ENCODE results near the gene RAMACL. TPM values are rescaled to one million over a fixed set of nuclear protein-coding genes. Genes with fewer than 3 reads are reported as not detected.

RAMACL gene
- total RNA-seq, 4 donors from 2014 or later: 8.2 to 10.8 (median 9.1) TPM

DNA sequence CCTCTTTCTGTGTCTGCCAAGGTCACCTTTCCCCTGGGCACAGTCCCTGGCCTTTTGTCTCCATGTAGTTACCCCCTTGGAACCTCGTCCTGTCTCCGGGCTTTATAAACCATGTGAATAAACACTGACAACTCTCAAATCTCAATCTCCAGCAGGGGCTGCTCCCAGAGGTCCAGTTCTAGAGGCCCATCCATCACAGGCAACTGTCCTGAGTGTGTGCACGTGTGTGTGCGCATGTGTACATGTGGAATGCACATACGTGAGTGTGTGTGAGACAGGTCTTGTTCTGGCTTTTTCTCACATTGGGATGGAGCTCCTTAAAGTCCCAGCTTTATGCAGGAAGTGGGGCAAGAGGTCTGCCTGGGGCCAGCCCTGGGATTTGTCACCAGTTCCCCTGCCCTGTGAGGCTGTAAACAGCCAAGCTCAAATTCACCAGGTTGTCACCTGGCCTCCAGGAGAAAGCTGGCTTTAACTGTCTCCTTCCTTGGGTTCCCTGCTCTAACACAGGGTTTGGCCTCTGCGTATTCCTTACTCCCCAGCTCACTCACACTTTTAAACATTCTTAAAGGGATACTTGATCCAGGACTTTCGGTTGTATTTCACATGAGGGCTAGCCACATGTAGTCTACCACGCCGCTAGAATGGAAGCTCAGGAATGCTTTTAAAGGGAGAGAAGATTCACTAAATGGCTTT is 42.7 kb downstream of the RAMACL start:
- Histone ChIP-seq H3K27ac (no peak overlapping the region), H3K4me3 (no peak overlapping the region), H3K9me3 (no peaks in the 10 kb centered on the region), H3K4me1 (peaks cover 0 to 26% (median 3%) of the 10 kb centered on the region in 4 donors), H3K27me3 (no peaks in the 10 kb centered on the region), H3K36me3 (peaks cover 0 to 36% (median 0%) of the 10 kb centered on the region in 3 donors)
- WGBS, 2 donors: 88 to 89% methylated on average over 9 of the region's 9 CpGs
- TF ChIP-seq CTCF (IDR thresholded peaks at IDR 0.05) (no peak), EP300 (IDR thresholded peaks at IDR 0.05) (no peak), POLR2A (IDR thresholded peaks at IDR 0.05) (no peak)
- DNase-seq (ENCODE audit: low spot score in 2 of 2): no peak

DNA sequence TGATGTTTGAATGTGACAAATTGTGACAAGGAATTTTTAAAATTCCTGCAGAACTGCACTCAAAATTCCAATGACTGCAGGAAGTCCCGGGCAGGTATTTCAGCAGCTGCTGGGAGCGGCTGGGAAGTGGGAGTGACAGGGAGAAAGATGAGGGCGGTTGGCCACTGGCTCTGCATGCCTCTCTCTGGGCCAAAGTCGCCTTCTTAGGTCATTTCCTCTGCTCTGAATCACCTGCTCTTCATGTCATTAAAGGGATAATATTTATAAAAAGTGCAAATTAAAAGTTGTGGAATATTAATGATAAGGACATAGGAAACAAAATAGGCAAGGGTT is 43.9 kb downstream of the RAMACL start:
- Histone ChIP-seq H3K36me3 (peaks cover 0 to 46% (median 0%) of the 10 kb centered on the region in 3 donors), H3K9me3 (no peaks in the 10 kb centered on the region), H3K4me3 (no peak overlapping the region), H3K27ac (no peak overlapping the region), H3K4me1 (peaks cover 0 to 26% (median 3%) of the 10 kb centered on the region in 4 donors), H3K27me3 (no peaks in the 10 kb centered on the region)
- 52 to 60% methylated on average over 4 of the region's 4 CpGs for WGBS, 2 donors
- no peak for DNase-seq (ENCODE audit: low spot score in 2 of 2)
- no peak for TF ChIP-seq POLR2A (IDR thresholded peaks at IDR 0.05)
- no peak for TF ChIP-seq CTCF (IDR thresholded peaks at IDR 0.05)
- TF ChIP-seq EP300 (IDR thresholded peaks at IDR 0.05): no peak

DNA sequence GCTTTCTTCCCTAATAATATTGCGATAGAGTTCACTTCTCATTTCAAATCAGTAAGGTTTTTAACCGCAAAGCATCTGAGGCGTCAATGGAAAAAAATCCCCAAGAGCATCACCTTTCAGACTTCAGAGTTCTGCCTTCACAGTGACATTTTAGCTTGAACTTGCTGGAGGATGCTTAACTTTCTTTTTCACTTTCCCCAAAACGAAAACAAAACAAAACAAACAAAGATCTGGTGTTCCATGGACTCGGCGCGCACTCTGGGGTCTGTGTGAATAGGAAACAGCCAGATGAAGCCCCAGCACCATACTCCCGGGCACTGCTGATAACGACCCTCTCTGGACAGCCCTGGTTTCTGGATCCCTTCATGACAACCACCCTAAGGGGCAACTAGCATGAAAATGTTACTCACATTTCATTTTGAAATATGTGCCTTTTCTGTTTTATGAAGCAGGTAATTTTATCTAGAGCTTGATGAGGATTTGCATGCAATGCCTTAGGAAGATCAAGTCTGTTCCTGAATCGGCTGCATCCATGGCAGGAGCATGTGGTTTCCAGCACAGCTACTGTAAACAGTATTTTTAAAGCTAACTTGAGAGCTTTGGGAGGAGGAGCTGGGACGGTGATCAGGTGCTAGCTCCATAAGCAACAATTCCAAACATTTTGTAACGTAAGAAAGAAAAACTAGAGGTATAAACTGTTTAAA is 44.5 kb downstream of the RAMACL start:
- Histone ChIP-seq H3K9me3 (no peaks in the 10 kb centered on the region), H3K36me3 (peaks cover 0 to 46% (median 0%) of the 10 kb centered on the region in 3 donors), H3K27ac (peak overlapping the region in 2 of 4 donors; percentile 37 to 49), H3K4me1 (peaks cover 0 to 26% (median 3%) of the 10 kb centered on the region in 4 donors), H3K4me3 (peak overlapping the region in 1 of 4 donors; percentile 22), H3K27me3 (no peaks in the 10 kb centered on the region)
- no peak for TF ChIP-seq CTCF (IDR thresholded peaks at IDR 0.05)
- DNase-seq (ENCODE audit: low spot score in 2 of 2): no peak
- WGBS, 2 donors: 60 to 65% methylated on average over 12 of the region's 12 CpGs

GRCh38 chr6:166541366-166541765 is 45.1 kb downstream of the RAMACL start:
- no peak for TF ChIP-seq EP300 (IDR thresholded peaks at IDR 0.05)
- no peaks in the 10 kb centered on the region for H3K27me3 ChIP-seq
- peaks cover 0 to 46% (median 0%) of the 10 kb centered on the region in 3 donors for H3K36me3 ChIP-seq
- 74 to 79% methylated on average over 12 of the region's 12 CpGs for WGBS, 2 donors
- H3K4me1 ChIP-seq: peaks cover 0 to 26% (median 3%) of the 10 kb centered on the region in 4 donors
- peak overlapping the region in 2 of 4 donors; percentile 7 to 22 for H3K4me3 ChIP-seq
- peak overlapping the region in 1 of 4 donors; percentile 37 for H3K27ac ChIP-seq
- no peaks in the 10 kb centered on the region for H3K9me3 ChIP-seq
- DNase-seq (ENCODE audit: low spot score in 2 of 2): no peak

GRCh38 chr6:166540631-166541331 is 45.7 kb downstream of the RAMACL start:
- no peaks in the 10 kb centered on the region for H3K9me3 ChIP-seq
- peaks cover 0 to 47% (median 0%) of the 10 kb centered on the region in 3 donors for H3K36me3 ChIP-seq
- no peaks in the 10 kb centered on the region for H3K27me3 ChIP-seq
- peak in 1 of 2 donors; percentile 27 for TF ChIP-seq EP300 (IDR thresholded peaks at IDR 0.05)
- TF ChIP-seq CTCF (IDR thresholded peaks at IDR 0.05): no peak
- TF ChIP-seq POLR2A (IDR thresholded peaks at IDR 0.05): no peak
- H3K4me1 ChIP-seq: peaks cover 0 to 26% (median 3%) of the 10 kb centered on the region in 4 donors
- peak overlapping the region in 2 of 4 donors; percentile 7 to 22 for H3K4me3 ChIP-seq
- WGBS, 2 donors: 63 to 69% methylated on average over 18 of the region's 18 CpGs
- peak overlapping the region in 1 of 4 donors; percentile 37 for H3K27ac ChIP-seq
- peak in 1 of 2 donors; percentile 24 for DNase-seq (ENCODE audit: low spot score in 2 of 2)

Measured in tibial nerve (tissue), 4 donors.